ENCODE measurements around the gene EEF1AKMT3.
"Not testable (repeated sequence)": the region's sequence is repeated elsewhere in the genome, so short reads cannot be mapped to it uniquely, and the experiment has no call there.

EEF1AKMT3 gene

DNA sequence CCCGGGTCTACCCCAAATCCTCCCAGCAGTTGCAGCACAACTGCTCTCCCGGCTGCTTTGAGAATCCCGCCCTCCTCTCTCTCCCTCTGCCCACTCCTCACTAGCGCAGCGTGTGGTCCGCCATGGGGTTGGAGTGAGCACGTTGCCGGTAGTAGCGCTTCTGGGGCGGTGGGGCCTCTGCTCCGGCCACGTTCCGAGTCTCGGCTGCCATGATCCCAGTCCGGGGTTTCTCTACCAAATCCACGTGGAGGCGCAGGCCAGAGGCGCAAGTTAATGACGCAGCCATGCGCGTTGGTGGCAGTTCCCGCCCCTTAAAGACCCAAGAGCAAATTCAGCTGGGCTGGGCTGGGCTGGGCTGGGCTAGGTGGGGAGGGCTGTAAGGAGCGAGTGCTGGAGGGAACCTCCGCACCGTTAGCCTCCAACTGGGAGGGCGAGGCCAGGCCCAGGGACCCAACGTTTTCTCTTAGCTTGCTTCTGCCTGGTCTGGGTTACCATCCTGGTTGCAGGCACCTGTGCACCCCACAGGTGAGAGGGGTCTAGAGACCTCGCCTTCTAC, 463 bp upstream of the EEF1AKMT3 start, which contains the start of gene METTL1:
Gene METTL1 (minus strand): TSS at position 233 of the 556 bp plus-strand sequence. CDS start 22 bp downstream, at position 211.
- peak within 1 kb of the TSS; percentile 95 for H3K27ac ChIP-seq (ENCODE audit: low read depth, low read length)
- H3K4me3 ChIP-seq (ENCODE audit: low read depth in 1 of 2, low read length in 2 of 2) = peak within 1 kb of the TSS; percentile 72 to 82
- peak within 1 kb of the TSS; percentile 55 for H3K9ac ChIP-seq (ENCODE audit: low read length)
- H3K9me3 ChIP-seq (ENCODE audit: low read length) = no peaks in the 10 kb centered on the region
- peaks cover 9% of the 10 kb centered on the region for H3K36me3 ChIP-seq (ENCODE audit: insufficient read depth, low read length)
- no peaks in the 10 kb centered on the region for H3K27me3 ChIP-seq (ENCODE audit: control insufficient read depth in 1 of 2, insufficient read depth in 2 of 2, low read length in 2 of 2)
- peaks cover 7% of the 10 kb centered on the region for H3K4me1 ChIP-seq (ENCODE audit: insufficient read depth, low read length)

DNA sequence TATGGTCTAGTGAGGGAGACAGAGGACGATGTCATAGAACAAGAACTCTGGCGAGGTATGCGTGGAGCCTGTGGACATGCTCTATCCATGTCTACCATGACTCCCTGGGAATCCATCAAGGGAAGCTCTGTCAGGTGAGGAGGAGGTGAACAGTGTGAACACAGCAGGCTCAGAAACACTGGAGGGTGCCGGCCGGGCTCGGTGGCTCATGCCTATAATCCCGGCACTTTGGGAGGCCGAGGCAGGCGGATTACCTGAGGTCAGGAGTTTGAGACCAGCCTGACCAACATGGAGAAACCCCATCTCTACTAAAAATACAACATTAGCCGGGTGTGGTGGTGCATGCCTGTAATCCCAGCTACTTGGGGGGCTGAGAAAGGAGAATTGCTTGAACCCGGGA, 2.2 kb downstream of the EEF1AKMT3 start:
- H3K36me3 ChIP-seq (ENCODE audit: insufficient read depth, low read length); H3K27ac ChIP-seq (ENCODE audit: low read depth, low read length); H3K9ac ChIP-seq (ENCODE audit: low read length); H3K4me3 ChIP-seq (ENCODE audit: low read depth in 1 of 2, low read length in 2 of 2); H3K9me3 ChIP-seq (ENCODE audit: low read length); H3K27me3 ChIP-seq (ENCODE audit: control insufficient read depth in 1 of 2, insufficient read depth in 2 of 2, low read length in 2 of 2); H3K4me1 ChIP-seq (ENCODE audit: insufficient read depth, low read length): not testable (repeated sequence)

DNA sequence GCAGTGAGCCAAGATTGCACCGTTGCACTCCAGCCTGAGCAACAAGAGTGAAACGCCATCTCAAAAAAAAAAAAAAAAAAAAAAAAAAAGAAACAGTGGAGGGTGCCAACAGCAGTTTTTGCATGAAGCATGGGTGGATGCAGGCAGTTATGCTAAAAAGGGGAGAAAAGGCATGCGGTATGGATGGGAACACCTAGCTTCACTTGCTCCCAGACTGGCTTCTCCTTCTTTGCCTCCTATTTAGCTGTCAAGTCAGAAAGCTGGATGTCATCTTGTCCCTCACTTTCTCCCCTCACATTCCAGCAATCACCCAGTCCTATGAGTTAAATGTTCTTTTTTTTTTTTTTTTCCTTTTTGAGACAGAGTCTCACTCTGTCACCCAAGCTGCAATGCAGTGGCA, 2.6 kb downstream of the EEF1AKMT3 start:
- no peak overlapping the region for H3K4me3 ChIP-seq (ENCODE audit: low read depth in 1 of 2, low read length in 2 of 2)
- peaks cover 5% of the 10 kb centered on the region for H3K4me1 ChIP-seq (ENCODE audit: insufficient read depth, low read length)
- H3K9ac ChIP-seq (ENCODE audit: low read length) = no peak overlapping the region
- no peaks in the 10 kb centered on the region for H3K9me3 ChIP-seq (ENCODE audit: low read length)
- H3K36me3 ChIP-seq (ENCODE audit: insufficient read depth, low read length) = peaks cover 4% of the 10 kb centered on the region
- H3K27ac ChIP-seq (ENCODE audit: low read depth, low read length) = no peak overlapping the region
- no peaks in the 10 kb centered on the region for H3K27me3 ChIP-seq (ENCODE audit: control insufficient read depth in 1 of 2, insufficient read depth in 2 of 2, low read length in 2 of 2)

DNA sequence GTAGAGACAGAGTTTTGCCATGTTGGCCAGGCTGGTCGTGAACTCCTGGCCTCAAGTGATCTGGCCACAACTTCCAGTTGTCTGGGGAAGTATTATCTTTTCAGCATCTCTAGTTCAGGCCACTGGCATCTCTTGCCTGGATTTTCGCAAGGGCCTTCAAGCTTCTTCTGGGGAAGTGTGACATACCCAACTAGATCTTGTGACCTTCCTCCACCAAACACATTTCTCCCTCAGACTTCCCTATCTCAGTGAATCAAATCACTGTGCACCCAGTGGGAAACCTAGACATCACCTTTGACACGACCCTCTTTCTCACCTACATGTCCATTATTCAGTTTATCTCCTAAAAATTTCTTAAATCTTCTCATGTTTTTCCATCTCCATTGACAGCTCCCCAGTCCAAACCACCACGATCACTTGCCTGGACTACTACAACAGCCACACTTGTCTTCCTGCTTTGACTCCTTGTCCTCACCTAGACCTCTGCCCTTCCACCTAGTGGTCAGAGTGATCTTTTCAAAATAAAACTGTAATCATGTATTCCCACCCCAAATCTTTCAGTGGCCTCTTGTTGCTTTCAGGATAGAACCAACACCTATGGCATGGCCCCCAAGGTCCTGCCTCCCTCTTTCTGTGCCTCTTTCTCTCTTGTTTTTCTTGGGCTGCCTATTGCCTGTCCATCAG, 3.3 kb downstream of the EEF1AKMT3 start:
- H3K27me3 ChIP-seq (ENCODE audit: control insufficient read depth in 1 of 2, insufficient read depth in 2 of 2, low read length in 2 of 2) = no peaks in the 10 kb centered on the region
- no peak overlapping the region for H3K27ac ChIP-seq (ENCODE audit: low read depth, low read length)
- H3K4me1 ChIP-seq (ENCODE audit: insufficient read depth, low read length) = peaks cover 5% of the 10 kb centered on the region
- H3K9ac ChIP-seq (ENCODE audit: low read length) = no peak overlapping the region
- peaks cover 9% of the 10 kb centered on the region for H3K36me3 ChIP-seq (ENCODE audit: insufficient read depth, low read length)
- no peaks in the 10 kb centered on the region for H3K9me3 ChIP-seq (ENCODE audit: low read length)
- no peak overlapping the region for H3K4me3 ChIP-seq (ENCODE audit: low read depth in 1 of 2, low read length in 2 of 2)

DNA sequence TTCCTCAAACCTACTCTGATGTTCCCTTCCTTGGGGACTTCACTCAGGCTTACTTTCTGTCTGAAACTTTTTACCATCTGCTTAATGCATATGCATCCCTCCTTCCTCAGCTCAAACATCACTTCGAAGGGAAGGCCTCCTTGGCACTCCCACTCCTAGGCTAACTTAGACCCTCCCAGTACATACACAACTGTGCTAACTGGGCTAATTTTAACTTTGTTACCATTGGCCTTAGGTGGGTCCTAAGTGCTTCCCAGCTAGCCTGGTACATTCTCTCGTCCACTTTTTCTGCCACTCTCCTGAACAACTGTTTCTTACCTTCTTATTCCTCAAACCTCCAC, 3.8 kb downstream of the EEF1AKMT3 start:
- Histone ChIP-seq H3K9ac (ENCODE audit: low read length) (no peak overlapping the region), H3K4me1 (ENCODE audit: insufficient read depth, low read length) (peaks cover 5% of the 10 kb centered on the region), H3K9me3 (ENCODE audit: low read length) (no peaks in the 10 kb centered on the region), H3K27me3 (ENCODE audit: control insufficient read depth in 1 of 2, insufficient read depth in 2 of 2, low read length in 2 of 2) (no peaks in the 10 kb centered on the region), H3K36me3 (ENCODE audit: insufficient read depth, low read length) (peaks cover 10% of the 10 kb centered on the region), H3K27ac (ENCODE audit: low read depth, low read length) (no peak overlapping the region), H3K4me3 (ENCODE audit: low read depth in 1 of 2, low read length in 2 of 2) (no peak overlapping the region)

DNA sequence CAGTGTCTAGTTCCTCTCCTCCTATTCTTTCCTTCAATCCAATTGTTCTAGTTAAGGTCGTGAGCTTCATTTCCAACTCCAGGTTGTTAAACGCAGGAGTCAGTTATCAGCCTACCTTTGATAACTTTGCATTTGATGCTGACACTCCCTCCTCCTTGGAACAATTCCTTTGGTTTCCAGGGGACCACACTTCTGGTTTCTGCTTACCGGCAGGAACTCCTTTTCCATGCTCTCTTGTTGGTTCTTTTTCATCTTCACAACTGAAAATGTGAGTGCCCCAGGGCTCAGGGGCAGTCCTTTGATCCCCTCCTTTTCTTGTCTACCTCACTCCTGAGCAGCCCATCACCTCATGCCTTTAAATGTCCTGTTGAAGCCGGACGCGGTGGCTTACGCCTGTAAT, 5.0 kb downstream of the EEF1AKMT3 start:
- peaks cover 9% of the 10 kb centered on the region for H3K4me1 ChIP-seq (ENCODE audit: insufficient read depth, low read length)
- no peak overlapping the region for H3K9ac ChIP-seq (ENCODE audit: low read length)
- H3K27me3 ChIP-seq (ENCODE audit: control insufficient read depth in 1 of 2, insufficient read depth in 2 of 2, low read length in 2 of 2) = no peaks in the 10 kb centered on the region
- peaks cover 10% of the 10 kb centered on the region for H3K36me3 ChIP-seq (ENCODE audit: insufficient read depth, low read length)
- no peak overlapping the region for H3K27ac ChIP-seq (ENCODE audit: low read depth, low read length)
- H3K9me3 ChIP-seq (ENCODE audit: low read length) = no peaks in the 10 kb centered on the region
- no peak overlapping the region for H3K4me3 ChIP-seq (ENCODE audit: low read depth in 1 of 2, low read length in 2 of 2)

DNA sequence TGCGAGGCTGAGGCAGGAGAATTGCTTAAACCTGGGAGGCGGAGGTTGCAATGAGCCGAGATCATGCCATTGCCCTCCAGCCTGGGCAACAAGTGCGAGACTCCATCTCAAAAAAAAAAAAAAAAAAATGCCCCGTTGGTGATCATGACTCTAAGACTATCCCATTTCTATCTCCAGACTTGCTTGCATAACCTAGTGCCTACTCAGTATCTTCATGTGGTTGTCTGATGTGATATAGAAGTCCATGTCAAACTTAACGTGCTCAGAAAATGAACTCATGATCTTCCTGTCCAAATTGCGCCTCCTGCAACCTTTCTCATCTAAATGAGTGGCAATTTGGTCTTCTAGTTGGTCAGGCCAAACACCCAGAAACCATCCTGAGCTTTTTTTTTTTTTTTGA, 5.5 kb downstream of the EEF1AKMT3 start:
- peaks cover 10% of the 10 kb centered on the region for H3K4me1 ChIP-seq (ENCODE audit: insufficient read depth, low read length)
- H3K36me3 ChIP-seq (ENCODE audit: insufficient read depth, low read length) = peaks cover 10% of the 10 kb centered on the region
- no peak overlapping the region for H3K9ac ChIP-seq (ENCODE audit: low read length)
- H3K9me3 ChIP-seq (ENCODE audit: low read length) = no peaks in the 10 kb centered on the region
- H3K4me3 ChIP-seq (ENCODE audit: low read depth in 1 of 2, low read length in 2 of 2) = no peak overlapping the region
- no peak overlapping the region for H3K27ac ChIP-seq (ENCODE audit: low read depth, low read length)
- no peaks in the 10 kb centered on the region for H3K27me3 ChIP-seq (ENCODE audit: control insufficient read depth in 1 of 2, insufficient read depth in 2 of 2, low read length in 2 of 2)

DNA sequence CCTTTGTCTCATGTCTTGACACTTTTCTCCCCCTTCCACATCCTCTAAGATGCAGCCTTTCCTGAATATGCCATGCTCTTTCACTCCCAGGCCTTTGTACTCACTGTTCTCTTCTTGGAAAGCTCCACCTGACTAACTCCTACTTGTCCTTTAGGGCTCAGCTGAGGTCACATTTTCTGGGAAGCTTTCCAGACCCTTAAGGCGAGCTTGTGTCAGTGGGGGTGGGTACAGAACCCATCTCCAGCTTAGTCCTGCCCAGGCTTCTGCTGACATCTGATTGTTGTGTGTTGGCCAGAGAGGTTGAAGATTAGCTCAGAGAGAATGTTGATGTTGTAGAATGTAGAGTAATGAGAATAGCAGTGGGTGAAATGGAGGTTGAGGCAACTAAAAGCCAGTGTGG, 7.3 kb downstream of the EEF1AKMT3 start:
- no peak overlapping the region for H3K9ac ChIP-seq (ENCODE audit: low read length)
- H3K27me3 ChIP-seq (ENCODE audit: control insufficient read depth in 1 of 2, insufficient read depth in 2 of 2, low read length in 2 of 2) = no peaks in the 10 kb centered on the region
- no peaks in the 10 kb centered on the region for H3K9me3 ChIP-seq (ENCODE audit: low read length)
- H3K4me1 ChIP-seq (ENCODE audit: insufficient read depth, low read length) = peaks cover 10% of the 10 kb centered on the region
- H3K36me3 ChIP-seq (ENCODE audit: insufficient read depth, low read length) = peaks cover 10% of the 10 kb centered on the region
- no peak overlapping the region for H3K4me3 ChIP-seq (ENCODE audit: low read depth in 1 of 2, low read length in 2 of 2)
- no peak overlapping the region for H3K27ac ChIP-seq (ENCODE audit: low read depth, low read length)

DNA sequence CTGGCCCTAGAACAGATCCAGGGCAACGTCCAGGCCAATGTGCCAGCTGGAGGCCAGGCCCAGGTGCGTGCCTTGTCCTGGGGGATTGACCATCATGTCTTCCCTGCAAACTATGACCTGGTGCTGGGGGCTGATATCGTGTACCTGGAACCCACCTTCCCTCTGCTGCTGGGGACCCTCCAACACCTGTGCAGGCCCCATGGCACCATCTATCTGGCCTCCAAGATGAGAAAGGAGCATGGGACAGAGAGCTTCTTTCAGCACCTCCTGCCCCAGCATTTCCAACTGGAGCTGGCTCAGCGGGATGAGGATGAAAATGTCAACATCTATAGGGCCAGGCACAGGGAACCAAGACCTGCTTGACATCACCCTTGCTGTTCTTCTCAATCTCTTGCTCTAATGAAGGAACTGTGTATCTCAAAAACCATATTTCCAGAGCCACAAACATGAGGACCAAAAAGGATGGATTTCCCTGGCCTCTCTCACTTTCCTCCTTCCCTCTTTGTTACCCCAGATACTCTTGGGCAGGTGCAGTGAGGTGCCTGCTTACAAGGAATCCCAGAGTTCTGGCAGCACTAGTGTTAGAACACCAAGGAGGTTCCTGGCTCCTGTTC, 8.0 kb downstream of the EEF1AKMT3 start:
- Histone ChIP-seq H3K27ac (ENCODE audit: low read depth, low read length) (no peak overlapping the region), H3K9me3 (ENCODE audit: low read length) (no peaks in the 10 kb centered on the region)

DNA sequence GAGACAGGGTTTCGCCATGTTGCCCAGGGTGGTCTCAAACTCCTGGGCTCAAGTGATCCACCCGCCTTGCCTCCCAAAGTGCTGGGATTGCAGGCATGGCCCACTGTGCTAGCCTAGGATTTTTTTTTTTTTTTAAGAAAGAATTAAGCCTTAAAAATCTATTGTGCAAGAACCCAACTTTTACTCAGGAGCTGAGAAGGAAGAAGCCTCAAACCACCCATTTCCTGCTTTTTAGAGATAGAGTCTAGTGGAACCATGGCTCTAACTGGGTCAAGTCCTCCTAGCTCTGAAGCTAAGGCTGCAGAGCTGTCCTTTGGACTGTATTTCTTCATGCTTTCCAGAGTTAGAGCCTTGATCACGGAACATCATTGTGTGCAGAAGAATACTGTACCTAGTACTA, 8.8 kb downstream of the EEF1AKMT3 start:
- H3K27me3 ChIP-seq (ENCODE audit: control insufficient read depth in 1 of 2, insufficient read depth in 2 of 2, low read length in 2 of 2) = no peaks in the 10 kb centered on the region
- H3K27ac ChIP-seq (ENCODE audit: low read depth, low read length) = no peak overlapping the region

More for the DNA sequence above, 8.0 kb downstream of the EEF1AKMT3 start:
- no peak overlapping the region for H3K4me3 ChIP-seq (ENCODE audit: low read depth in 1 of 2, low read length in 2 of 2)
- peaks cover 10% of the 10 kb centered on the region for H3K4me1 ChIP-seq (ENCODE audit: insufficient read depth, low read length)
- H3K9ac ChIP-seq (ENCODE audit: low read length) = no peak overlapping the region
- H3K27me3 ChIP-seq (ENCODE audit: control insufficient read depth in 1 of 2, insufficient read depth in 2 of 2, low read length in 2 of 2) = no peaks in the 10 kb centered on the region
- peaks cover 14% of the 10 kb centered on the region for H3K36me3 ChIP-seq (ENCODE audit: insufficient read depth, low read length)

DNA sequence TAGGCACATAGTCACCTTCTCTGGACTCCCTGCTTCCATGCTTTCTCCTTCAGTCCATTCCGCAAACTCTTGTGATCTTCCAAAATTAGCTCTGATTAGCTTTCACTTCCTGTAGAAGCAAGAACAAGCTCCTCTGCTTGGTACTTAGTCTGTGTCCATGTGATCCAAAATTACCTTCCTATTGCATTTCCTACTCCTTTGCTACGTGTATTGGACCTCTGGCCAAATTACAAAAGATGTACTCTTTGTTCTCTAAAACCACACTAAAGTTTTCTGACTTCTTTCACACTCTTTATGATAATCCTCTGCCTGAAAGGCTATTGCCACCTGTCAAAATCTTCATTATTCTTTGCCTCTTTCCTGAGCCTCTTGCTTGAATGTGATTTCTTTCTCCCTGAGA, 9.4 kb downstream of the EEF1AKMT3 start:
- Histone ChIP-seq H3K9ac (ENCODE audit: low read length) (no peak overlapping the region), H3K9me3 (ENCODE audit: low read length) (no peaks in the 10 kb centered on the region), H3K36me3 (ENCODE audit: insufficient read depth, low read length) (peaks cover 24% of the 10 kb centered on the region), H3K27ac (ENCODE audit: low read depth, low read length) (no peak overlapping the region), H3K4me1 (ENCODE audit: insufficient read depth, low read length) (peaks cover 10% of the 10 kb centered on the region), H3K27me3 (ENCODE audit: control insufficient read depth in 1 of 2, insufficient read depth in 2 of 2, low read length in 2 of 2) (no peaks in the 10 kb centered on the region), H3K4me3 (ENCODE audit: low read depth in 1 of 2, low read length in 2 of 2) (no peak overlapping the region)

More for the DNA sequence above, 8.8 kb downstream of the EEF1AKMT3 start:
- Histone ChIP-seq H3K4me3 (ENCODE audit: low read depth in 1 of 2, low read length in 2 of 2) (no peak overlapping the region), H3K4me1 (ENCODE audit: insufficient read depth, low read length) (peaks cover 10% of the 10 kb centered on the region), H3K9ac (ENCODE audit: low read length) (no peak overlapping the region), H3K36me3 (ENCODE audit: insufficient read depth, low read length) (peaks cover 19% of the 10 kb centered on the region), H3K9me3 (ENCODE audit: low read length) (no peaks in the 10 kb centered on the region)

DNA sequence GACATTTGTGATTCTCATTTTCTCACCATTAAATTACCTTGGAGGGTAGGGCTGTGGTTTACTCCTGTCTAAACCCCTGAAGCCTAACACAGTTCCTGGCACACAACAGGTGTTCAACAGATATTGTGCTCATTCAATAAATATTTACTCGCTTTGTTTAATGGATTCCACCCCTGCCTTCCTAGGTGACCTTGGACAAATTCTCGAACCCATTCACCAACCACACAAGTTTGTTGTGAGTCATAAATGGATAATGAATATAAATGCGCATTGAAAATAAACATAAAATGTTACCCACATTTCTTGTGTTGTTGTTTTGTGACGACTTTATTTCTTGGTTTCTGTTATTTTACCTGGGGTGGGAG, 9.8 kb downstream of the EEF1AKMT3 start:
- H3K36me3 ChIP-seq (ENCODE audit: insufficient read depth, low read length) = peaks cover 28% of the 10 kb centered on the region
- H3K4me1 ChIP-seq (ENCODE audit: insufficient read depth, low read length) = peaks cover 10% of the 10 kb centered on the region
- no peaks in the 10 kb centered on the region for H3K27me3 ChIP-seq (ENCODE audit: control insufficient read depth in 1 of 2, insufficient read depth in 2 of 2, low read length in 2 of 2)
- H3K27ac ChIP-seq (ENCODE audit: low read depth, low read length) = no peak overlapping the region
- no peaks in the 10 kb centered on the region for H3K9me3 ChIP-seq (ENCODE audit: low read length)
- no peak overlapping the region for H3K9ac ChIP-seq (ENCODE audit: low read length)
- H3K4me3 ChIP-seq (ENCODE audit: low read depth in 1 of 2, low read length in 2 of 2) = peak overlapping the region; percentile 66 to 100

All from muscle layer of colon (tissue), 2 donors.